ENCODE data around the gene ERICH3.

Gene ERICH3

DNA sequence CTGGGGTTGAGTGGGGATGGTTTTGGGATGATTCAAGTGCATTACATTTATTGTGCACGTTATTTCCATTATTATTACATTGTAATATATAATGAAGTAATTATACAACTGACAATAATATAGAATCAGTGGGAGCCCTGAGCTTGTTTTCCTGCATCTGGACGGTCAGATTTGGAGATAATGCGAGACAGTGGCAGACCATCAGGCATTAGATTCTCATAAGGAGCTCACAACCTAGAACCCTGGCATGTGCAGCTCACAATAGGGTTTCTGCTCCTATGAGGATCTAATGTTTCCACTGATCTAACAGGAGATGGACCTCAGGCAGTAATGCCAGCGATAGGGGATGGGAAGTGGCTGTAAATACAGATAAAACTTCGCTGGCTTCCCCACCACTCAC lies 83.3 kb downstream of the ERICH3 start:
- DNase-seq (ENCODE audit: low spot score), result no peak
- no peak for FAIRE-seq

DNA sequence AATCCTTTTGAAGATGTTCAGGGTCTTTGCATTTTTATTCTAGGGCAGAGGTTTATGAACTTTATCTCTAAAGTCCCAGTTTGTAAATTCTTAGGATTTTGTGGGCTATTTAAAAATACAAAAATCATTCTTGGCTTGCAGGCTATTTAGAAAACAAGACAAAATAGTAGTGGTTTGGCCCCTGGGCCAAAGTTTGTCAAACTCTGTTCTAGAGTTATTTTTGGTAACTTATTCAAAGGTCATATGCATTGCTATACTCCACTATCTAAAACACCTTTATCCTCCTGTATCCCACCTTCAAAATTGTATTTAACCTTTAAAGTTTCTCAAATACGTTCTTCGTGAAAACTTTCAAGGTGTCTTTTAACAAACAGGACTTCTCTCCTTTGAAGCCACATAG lies 85.7 kb downstream of the ERICH3 start:
- FAIRE-seq (no peak), DNase-seq (ENCODE audit: low spot score) (no peak)

DNA sequence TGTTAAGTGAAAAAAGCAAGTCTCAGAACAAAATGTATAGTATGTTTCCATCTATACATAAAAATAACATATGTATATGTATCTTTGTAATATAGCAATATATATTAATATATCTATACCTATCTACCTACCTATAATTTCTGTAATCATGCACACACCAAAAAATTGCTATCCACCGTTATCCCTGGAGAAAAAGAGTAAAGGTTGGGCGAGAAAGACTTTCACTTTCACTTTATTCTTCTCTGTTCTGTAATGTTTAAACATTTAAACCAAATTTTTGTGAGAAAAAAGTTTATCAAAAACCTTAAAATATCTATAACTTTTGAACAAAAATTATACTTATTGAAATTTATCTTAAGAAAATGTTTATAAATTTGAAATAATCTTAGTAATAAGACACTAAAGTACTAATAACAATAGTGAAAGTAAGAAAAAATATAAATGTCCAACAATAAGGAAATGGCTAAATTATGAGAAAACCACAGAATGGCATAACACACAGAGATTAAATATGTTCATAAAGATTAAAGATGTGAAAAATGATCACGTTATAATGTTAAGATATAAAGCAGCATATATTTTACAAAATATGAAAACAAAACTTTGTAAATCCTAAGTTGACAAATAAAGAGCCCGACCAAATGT lies 87.2 kb downstream of the ERICH3 start:
- DNase-seq (ENCODE audit: low spot score) (no peak), FAIRE-seq (peak; percentile 68)

DNA sequence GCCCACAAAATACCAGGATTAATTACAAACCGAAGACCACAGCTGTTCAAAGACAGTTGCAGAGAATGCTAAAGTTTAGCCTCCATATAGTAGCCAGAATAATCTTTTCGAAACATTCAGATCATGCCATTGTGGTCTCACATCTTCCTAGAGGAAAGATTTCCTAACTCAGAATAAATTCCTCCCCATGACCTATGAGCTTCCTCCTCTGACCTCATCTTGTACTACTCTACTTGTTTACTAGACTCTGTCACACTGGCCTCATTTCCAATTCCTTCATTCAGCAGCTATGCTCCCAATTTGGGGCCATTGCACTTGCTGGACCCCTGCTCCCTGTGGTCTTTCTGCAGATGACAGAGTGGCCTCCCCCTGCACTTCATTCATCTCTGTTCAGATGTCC lies 89.4 kb downstream of the ERICH3 start:
- FAIRE-seq (no peak), DNase-seq (ENCODE audit: low spot score) (no peak)

- FAIRE-seq, result no peak
Measured at GRCh38 chr1:74583397-74583796, 90.2 kb downstream of the ERICH3 start.

GRCh38 chr1:74579425-74579824 lies 94.2 kb downstream of the ERICH3 start:
- DNase-seq (ENCODE audit: low spot score), result no peak

More at GRCh38 chr1:74583397-74583796, 90.2 kb downstream of the ERICH3 start:
- DNase-seq (ENCODE audit: low spot score), result no peak

DNA sequence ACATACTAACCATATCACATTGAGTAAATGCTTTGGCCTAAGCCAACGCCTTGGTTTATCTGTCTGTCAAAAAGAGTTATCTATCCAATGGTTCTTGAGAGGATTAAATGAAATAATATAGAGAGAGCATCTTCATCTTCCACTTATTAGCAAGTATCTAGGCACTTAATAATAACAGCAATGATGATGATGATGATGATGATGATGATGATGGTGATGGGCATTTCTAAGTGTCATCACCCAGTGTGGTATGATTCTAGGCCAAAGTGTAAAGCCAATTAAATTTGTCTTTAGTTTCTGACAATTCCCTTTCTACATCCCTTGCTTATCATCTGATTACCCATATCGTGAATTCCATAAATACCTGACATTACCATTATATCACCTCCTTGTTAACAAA lies 95.5 kb downstream of the ERICH3 start:
- no peak for DNase-seq (ENCODE audit: low spot score)
- FAIRE-seq, result no peak

More at GRCh38 chr1:74579425-74579824, 94.2 kb downstream of the ERICH3 start:
- FAIRE-seq, result no peak

GRCh38 chr1:74571891-74572290 lies 101.7 kb downstream of the ERICH3 start:
- FAIRE-seq, result no peak
- no peak for DNase-seq (ENCODE audit: low spot score)

GRCh38 chr1:74571493-74571800 lies 102.1 kb downstream of the ERICH3 start:
- FAIRE-seq (no peak), DNase-seq (ENCODE audit: low spot score) (no peak)

GRCh38 chr1:74570797-74571492 lies 102.6 kb downstream of the ERICH3 start:
- FAIRE-seq (no peak), DNase-seq (ENCODE audit: low spot score) (no peak)

DNA sequence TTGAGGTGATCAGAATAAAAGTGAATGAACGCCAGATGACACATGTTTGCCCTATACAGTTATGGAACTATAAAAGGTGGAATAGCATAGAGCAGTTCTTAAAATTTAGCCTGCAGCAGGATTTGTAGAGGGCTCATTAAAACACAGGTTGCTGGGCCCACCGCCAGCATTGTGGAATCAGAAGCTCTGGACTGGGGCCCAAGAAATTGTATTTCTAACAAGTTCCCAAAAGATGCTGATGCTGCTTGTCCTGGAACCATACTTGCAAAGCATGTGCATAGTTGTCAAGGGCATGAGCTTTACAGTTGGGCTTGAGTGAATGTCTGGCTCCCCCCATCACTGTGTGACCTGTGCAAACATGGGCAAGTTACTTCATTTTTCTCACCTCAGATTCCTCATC lies 123.7 kb downstream of the ERICH3 start:
- FAIRE-seq (no peak), DNase-seq (ENCODE audit: low spot score) (no peak)

- DNase-seq (ENCODE audit: low spot score), result no peak
- FAIRE-seq, result no peak
Measured at GRCh38 chr1:74548961-74549750, 124.4 kb downstream of the ERICH3 start.

GRCh38 chr1:74545821-74546220 lies 127.8 kb downstream of the ERICH3 start:
- DNase-seq (ENCODE audit: low spot score), result no peak
- no peak for FAIRE-seq

- no peak for FAIRE-seq
- DNase-seq (ENCODE audit: low spot score), result no peak
Measured at GRCh38 chr1:74534241-74534640, 139.4 kb downstream of the ERICH3 start.

DNA sequence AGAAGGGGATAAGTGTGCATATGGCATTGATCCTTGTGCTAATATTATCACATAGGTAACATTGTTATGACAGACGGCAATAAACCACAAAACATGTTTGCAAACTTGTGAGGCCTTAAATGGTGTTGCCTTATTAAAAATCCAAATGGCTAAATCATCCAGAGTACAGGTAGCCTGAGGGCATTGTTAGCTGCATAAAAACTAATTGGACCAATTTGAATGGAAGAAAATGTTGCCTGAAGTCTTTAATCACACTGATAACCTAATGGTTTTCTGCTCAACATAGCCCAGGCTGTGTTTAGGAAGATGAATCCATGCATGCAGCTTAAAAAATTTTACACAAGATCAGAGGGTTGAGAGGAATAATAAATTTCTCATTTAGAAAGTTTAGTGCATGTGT lies 141.8 kb downstream of the ERICH3 start:
- no peak for DNase-seq (ENCODE audit: low spot score)
- no peak for FAIRE-seq

- DNase-seq (ENCODE audit: low spot score), result no peak
- FAIRE-seq, result no peak
Measured at GRCh38 chr1:74530892-74531291, 142.7 kb downstream of the ERICH3 start.

- no peak for DNase-seq (ENCODE audit: low spot score)
- no peak for FAIRE-seq
Measured at GRCh38 chr1:74528123-74528522, 145.5 kb downstream of the ERICH3 start.

DNA sequence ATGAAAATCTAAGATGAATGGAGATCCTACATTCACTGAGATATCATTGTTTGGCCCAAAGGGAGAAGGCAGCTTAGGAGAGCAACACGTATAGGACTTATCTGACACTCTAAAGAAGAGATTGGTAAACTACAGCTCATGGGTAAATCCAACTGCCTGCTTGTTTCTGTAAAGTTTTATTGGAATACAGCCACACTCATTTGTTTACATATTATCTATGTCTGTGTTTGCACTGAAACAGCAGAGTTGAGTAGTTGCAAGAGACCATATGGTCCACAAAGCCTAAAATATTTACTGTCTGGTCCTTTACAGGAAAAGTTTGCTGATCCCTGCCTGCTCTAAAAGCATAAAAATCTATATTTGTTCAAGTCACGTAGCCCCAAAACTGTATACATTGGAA lies 146.9 kb downstream of the ERICH3 start:
- FAIRE-seq, result no peak
- DNase-seq (ENCODE audit: low spot score), result no peak

- no peak for DNase-seq (ENCODE audit: low spot score)
- no peak for FAIRE-seq
Measured at GRCh38 chr1:74523873-74524480, 149.6 kb downstream of the ERICH3 start.

- FAIRE-seq (no peak), DNase-seq (ENCODE audit: low spot score) (no peak)
Measured at GRCh38 chr1:74522148-74522547, 151.4 kb downstream of the ERICH3 start.

All from RCC 7860 (cell line).